Activated CD4-positive, alpha-beta T cell treated with anti-CD3 and anti-CD28 coated beads for 1 hour (primary cell): ENCODE results near the gene IGSF5.
"Not testable (repeated sequence)": the region's sequence is repeated elsewhere in the genome, so short reads cannot be mapped to it uniquely, and the experiment has no call there.

Experiments
- DNase-seq: peaks from one replicate; pipeline ENCODE4 v3.0.0-alpha.2; 2020

Gene IGSF5

DNA sequence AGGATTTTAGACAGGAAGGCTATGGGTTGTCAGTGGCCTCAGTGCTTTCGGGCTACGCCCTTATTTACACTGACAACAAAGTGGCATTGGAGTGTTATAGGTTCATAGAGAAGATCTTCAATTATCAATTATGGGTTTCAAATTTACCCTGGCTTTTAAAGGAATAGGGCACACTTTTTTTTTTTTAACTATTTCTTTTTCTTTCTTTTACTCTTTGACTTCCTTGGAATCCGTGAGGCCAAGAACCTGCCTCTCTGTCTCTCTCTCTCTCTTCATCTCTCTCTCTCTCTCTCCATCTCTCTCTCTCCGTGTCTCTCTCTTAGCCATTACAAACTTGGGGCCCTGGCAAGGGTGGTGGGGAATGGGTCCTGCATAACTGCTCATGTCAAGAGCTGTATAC, at the start of gene IGSF5:
IGSF5 (plus strand) TSS at position 301 of the 400 bp plus-strand sequence. CDS start 327 bp downstream, outside the sequence.
- DNase-seq, result not testable (repeated sequence)

DNA sequence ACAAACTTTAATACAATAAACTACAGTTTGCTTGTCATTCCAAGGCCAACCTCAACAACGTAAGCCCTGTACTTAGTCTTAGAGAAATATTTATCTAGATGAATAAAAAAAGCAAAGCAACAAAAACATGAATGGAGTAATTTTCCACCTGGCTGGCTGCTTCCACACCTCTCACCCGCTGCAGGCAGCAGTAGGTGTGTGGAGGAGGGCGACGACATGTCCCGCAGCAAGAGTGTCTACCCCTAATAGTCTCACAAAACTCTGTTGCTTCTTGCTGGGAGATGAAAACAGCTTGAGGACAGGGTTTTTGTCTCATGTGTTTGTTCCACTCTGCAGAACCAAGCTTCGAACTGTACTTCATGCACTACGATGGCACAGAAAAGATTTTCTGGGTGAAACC, 48.8 kb upstream of the IGSF5 start:
- DNase-seq, result no peak

DNA sequence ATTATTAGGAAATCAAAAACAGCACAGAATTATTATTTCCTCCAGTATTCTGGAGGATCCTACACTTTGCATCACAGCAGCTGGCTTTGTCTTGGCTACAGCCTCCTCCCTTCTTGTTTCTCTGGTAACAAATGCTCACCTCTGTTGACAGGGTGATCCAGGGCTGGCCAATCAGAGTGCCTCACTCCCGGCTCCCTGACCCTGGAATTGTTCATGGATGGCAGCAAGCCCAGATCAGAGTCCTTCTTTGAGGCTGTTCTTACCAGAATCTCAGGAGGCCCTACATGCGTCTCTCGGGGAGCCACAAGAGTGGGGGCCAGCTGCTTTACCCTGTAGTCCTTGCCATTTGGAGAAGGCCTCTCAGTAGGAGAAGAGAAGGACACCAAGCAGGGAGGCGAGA, 48.4 kb upstream of the IGSF5 start:
- no peak for DNase-seq

DNA sequence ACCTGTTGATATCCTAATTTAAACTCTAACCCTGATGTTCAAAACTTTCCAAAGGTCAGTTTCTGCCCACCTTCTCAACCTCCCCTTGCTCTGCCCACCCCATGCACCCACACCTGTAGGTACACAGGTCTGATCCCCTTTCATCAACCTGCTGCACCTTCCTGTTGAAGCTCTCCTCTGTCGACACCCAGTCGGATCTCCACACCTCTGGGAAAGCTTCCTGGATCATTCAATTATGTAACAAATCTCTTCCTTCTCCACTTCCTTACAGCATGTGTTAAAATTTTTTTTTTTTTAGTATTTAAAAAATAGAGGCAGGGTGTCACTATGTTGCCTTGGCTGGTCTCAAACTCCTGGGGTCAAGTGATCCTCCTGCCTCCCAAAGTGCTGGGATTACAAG, 44.7 kb upstream of the IGSF5 start:
- no peak for DNase-seq

DNA sequence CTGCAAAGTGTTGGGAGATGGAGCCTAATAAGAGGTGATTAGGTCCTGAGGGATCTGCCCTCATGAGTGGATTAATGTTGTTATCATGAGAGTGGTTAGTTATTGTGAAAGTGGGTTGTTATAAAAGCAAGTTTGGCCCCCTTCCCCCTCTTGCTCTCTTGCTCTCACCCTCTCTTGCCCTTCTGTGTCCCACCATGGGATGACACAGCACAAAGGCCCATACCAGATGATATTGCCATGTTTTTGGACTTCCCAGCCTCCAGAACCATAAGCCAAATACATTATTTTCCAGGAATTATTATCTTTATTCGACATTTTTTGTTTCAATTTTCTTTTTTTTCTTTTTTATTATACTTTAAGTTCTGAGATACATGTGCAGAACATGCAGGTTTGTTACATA, 41.4 kb upstream of the IGSF5 start:
- DNase-seq, result no peak

DNA sequence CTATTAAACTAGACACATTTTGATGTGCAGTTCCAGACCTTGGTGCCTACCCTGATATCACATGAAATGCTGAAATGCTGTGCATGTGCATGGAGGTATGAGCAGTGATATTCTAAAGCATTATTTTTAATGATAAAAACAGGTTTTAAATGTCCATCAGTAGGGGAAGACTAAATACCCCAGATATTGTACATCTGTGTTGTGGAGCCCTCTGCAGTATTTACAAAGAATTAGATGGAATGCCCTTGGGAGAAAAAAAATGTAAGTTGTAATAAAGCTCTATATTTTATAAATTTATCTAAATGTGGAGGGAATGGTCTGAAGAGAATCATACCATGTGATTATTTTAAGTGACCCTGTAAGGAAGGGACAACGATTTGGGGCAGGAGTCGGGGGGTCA, 39.1 kb upstream of the IGSF5 start:
- DNase-seq, result no peak

DNA sequence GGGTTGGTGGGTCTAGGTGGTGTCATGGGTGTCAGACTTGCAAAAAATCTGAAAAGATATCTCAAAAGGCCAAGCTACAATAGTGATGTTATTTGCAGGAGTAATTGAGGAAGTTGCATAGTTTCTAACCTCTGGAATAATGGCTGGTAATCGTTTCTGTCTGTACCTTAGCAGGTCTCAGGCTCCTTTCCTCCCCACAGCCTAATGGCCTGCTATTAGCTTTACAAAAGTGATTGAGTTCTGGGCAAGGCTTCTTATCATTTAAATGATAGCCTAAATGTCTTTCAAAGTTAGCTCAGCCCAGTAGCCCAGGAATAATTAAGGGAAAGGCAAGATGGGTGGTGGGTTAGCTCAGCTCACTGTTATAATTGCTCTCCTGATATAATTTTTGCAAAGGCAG, 37.7 kb upstream of the IGSF5 start:
- DNase-seq, result no peak

DNA sequence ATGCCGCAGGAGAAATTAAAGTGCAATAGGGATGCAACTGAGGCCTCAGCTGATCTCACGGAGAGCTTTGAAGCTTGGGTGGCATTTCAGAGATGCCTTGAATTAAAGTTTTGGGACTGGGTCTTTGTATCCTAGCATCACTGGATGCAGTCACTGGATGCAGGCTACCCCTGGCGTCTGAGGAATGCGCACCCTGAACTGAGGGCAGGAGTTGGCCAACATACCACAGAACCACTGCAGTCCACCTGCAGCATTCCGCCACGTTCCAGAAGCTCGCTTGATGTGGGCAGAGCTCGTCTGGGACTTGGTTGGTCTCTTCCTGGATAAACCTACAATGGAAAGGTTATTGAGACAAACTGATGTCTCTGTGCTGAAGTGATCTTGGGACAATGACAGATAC, 34.1 kb upstream of the IGSF5 start:
- DNase-seq, result no peak

DNA sequence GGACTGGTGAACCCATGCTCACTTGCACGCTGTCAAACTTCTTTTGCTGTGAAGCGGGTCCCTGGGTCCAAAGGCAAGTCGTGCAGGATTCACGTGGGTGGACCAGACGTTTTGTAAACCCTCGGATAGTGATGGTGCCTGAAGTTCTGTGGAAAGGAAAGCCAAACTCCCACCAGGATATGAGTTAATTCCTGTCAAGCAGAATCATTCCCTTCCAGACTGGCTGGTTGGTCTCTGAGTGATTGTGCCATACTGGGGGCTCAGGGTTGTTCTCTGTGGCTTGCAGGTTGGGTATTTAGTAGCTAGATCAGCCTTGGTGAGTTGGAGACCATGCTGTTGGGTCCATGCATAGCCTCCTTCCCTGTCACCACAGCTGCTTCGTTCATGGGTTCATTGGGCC, 32.7 kb upstream of the IGSF5 start:
- DNase-seq, result no peak

DNA sequence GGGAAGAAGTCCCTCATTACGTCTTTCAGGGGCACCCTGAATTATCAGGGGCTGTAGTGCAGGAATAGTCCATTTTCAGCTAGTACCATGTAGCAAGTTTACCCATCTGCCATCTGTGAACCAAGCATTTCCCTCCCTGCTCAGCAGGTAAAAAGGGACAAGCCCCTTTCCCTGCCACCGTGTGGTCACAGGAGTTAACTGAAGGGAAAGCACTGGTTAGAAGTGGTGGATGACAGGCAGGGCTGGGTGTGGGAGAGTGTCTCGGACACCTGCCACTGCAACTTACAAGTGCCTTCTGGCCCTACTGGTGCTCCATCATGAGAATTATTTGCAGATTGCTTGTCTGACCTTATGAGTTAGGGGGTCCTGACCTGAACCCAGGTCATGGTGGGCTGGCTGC, 32.0 kb upstream of the IGSF5 start:
- DNase-seq, result no peak

DNA sequence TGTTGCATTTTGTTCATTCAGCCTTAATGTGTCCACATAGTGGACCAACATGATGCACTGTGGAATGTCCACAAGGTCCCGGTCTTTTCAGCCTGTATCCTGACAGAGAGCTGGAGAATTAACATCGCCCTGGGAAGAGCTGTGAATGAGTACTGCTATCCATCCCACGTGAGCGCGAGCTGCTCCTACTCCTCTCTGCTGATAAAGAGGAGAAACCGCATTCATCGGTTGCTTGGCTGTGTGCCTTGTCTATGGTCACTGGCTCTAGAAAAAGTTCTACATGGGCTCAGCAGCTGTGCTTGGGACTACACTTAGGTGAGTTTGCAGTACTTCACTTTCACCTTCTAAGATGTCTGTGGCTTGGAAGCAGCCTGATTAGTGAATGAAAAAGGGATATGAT, 31.1 kb upstream of the IGSF5 start:
- no peak for DNase-seq

DNA sequence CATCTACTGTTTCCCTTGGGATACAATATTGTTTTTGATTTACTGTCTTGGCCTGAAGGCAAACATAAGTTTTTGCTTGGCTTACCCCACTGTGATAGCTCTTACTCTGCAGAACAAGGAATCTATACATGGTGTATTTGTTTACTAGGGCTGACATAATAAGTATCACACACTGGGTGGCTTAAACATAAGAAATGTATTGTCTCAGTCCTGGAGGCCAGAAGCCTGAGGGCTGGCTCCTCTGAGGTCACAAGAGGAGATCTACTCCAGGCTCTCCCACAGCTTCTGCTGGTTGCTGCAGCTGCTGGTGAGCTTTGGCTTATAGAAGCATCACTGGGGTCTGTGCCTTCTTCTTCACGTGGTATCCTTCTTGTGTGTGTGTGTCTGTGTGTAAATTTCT, 30.7 kb upstream of the IGSF5 start:
- no peak for DNase-seq

DNA sequence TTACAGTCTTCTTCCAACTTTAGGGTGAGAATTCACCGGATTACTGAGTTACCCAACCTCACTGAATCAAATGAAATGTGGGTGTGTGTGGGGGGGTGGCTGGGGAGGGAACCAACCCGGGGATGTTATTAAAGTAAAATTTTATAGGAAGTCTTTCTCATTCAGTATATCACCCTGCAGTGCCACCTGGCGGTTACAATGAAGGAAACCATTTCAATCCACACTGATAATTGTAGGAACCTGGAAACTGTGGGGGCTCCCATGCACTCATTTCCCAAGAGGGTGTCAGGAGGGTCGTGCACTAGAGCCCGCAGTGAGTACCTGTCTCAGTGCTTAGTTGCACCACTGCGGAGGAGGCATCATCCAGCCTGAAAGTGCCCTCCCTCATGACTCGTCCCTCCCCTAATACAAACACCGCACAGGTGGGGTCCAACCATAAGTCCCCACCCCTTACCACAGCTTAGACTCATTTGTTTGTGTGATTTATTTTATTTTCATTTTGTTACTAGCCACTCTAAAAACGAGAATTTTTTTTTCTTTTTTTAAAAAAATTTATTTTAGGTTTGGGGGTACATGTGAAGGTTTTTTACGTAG, 29.1 kb upstream of the IGSF5 start:
- DNase-seq, result no peak

DNA sequence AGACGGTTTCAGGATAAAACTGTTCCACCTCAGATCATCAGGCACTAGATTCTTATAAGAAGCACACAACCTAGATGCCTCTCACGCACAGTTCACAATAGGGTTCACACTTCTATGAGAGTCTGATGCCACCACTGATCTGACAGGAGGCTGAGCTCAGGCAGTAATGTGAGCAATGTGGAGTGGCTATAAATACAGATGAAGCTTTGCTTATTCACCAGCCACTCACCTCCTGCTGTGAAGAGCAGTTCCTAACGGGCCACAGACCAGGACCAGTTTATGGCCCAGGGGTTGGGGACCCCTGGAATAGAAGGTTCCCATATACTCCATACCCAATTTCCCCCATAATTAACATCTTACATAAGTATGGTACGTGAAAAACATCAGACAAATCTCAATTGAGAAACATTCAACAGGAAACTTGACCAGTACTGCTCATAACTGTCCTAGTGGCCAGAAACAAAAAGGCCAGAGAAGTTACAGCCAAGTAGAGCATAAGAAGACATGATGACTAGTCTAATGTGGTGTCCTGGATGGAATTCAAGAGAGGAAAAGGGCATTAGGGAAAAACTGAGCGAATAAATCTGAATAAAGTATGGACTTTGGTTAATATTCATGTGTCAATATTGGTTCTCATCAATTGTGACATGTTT, 24.7 kb upstream of the IGSF5 start:
- no peak for DNase-seq

DNA sequence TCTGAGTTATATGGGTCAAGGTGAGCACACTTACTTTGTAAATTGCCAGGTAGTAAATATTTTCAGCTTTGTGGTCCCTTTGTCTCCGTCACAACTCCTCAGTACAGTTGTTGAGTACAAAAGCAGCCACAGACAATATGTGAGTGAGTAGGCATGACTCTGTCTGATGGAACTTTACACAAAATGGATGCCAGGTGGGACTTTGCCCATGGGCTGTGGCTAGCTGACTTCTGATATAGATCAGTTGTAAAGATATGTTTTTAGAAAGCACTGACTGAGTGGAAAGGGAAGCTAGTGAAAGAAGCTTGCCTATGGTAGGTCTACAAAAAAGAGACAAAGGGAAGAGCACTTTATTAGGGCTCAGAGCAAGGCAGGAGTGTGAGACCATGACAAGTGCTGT, 23.1 kb upstream of the IGSF5 start:
- no peak for DNase-seq

DNA sequence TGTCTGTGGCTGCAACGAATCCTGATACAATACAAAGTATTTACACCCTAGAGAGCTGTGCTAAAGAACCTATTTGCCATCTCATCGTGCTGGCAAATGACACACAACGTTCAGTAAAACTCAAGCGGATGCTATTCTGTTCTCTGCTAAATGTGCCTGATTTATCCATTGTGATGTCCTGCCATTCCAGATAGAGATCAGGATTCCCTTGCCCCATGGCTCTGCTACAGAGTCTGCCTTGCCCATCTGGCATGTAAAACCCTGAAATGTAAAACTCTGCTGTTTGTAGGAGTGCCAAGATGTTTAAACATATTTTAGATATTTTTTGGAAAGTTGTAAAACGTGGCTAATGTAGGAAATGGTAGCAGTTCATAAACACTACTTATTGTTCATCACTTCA, 20.0 kb upstream of the IGSF5 start:
- DNase-seq, result no peak

DNA sequence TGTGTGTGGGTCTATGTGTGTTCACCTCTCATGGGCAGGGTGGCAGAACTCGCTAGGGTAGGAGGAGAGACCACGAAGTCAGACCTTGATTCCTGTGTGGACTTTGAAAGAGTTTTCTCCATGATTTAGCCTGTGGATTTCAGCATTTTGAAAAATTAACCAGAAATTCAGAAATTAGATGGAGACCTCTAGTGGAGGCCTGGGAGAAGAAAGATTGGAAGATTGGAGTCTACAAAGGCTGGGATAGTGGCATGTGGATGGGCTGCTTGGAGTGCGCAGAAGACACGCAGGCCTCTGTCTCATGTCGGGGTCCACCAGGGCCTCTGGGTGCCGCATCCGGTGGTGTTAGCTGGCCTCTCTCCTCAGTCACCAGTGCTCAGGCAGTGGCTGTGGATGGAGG, 18.9 kb upstream of the IGSF5 start:
- DNase-seq, result no peak

DNA sequence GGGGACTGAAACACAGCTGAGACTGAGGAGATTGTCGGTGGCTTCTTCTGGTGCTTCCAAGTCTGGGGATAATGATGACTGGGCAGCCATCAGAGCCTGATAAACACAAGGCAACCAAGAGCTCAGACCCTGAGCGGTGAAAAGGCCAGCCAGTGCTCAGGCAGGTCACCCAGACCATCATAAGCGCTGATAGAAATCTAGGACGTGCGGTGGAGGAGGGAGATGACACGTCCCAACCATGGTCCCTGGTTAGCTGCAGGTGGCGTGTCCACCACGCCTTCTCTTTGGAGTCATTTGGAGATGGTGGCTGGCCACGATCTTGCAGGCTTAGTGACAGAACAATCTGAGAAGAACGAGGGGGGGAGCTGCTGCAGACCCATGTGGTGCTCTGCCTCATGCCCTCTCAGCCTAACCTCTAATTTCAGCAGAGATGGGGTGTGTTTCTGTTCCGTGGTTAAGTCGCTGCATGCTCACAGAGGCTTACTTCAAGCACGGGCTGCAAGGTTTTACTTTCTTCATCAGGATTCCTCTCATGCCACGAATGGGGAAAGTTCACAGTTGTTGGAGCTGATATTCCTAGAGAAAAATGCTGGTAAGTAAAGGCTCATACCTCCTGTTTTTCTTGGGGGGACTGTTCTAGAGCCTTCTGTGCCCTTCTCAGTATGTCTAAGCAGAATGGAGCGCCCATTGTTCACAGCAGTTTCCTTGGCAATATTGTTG, 17.4 kb upstream of the IGSF5 start:
- no peak for DNase-seq

DNA sequence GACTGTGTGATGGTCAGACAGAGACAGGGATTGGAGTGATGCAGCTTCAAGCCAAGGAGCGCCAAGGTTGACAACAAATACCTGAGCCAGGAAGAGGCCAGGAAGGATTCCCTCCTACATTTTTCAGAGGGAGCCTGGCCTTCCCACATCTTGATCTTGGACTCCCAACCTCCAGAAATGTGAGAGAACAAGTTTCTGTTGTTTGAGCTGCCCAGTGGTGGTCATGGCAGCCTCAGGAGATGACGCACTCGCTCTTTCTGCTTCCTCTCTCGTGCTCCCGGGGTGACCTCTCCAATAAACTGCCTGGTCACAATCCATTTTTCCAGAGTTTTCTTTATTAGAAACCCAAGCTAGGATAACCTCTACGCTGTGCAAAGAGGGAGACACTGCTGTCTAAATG, 16.6 kb upstream of the IGSF5 start:
- no peak for DNase-seq

DNA sequence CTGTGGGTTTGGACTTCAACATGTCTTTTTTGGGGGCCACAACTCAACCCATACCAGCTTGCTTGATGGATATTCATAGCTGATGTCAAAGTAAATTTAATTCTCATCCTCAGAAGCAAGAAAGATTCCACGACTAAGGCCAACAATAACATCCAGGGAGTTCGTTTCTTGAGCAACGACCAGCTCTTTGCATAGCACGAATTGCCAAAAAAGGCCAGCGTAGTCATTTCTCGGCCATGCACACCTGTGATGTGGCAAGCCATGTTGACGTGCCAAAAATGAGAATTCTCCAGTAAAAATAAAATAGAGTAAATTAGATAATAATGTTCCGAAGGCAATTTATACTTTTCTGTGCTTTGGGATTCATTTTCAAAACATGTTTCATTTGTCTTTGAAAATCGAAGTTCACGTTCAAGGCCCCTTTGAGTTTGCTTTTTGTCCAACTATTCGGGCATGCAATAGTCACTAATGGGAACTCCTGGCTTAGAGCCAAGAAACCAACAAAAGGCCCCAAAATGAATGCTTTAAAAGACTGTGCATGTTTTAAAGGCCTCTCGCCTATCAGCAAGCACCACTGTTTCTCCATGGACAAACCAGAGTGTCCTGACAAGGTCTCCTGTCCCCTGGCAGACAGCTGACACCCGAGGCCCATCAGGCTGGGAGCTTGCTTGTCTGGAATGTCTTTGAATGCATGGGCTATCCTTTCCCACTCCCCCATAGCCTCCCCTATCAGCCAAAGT, 14.4 kb upstream of the IGSF5 start:
- no peak for DNase-seq

DNA sequence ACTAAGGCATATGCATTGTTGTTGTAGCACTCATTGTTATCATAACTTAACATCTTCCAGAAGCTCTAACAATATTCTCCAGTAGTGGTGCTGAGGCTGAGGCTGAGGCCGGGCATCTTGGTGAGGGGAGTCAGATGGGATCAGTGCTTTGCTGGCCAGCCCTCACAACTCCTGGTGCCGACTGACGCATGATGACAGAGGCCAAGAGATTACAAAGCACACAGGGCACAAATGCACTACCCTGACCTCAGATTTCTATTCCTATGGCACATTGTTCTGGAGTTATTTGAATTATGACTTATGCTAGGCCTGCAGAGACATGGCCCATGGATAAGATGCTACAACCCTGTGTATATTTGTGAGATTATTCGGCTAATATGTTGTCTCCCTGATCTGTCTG, 8.3 kb upstream of the IGSF5 start:
- DNase-seq, result no peak

DNA sequence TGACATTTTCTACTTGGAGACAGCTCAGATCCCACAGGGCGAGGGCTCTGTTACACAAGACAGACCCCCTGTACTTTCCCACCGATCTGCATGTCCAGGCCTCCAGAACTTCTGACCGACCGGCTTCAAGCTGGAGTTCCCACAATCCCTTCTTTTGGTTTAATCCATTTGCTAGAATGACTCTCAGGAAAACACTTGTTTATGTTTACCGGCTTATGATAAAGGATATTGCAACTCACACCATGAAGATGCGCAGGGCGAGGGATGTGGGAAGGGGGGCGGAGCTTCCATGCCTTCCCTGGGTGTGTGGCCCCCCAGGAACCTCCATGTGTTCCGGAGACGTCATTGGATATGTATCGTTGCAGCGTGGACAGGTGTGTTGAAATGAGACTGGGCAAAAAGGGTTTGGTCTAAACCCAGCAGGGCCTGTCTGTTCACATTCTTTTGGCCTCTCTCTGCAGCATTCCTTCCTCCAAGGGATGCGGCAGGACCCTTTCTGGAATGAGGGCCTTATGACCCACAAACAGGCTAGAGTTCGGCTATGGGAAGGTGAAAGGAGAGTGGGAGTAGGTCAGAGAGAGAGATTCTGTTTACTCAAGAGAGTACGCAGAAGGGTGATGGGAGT, 7.5 kb upstream of the IGSF5 start:
- DNase-seq, result no peak

DNA sequence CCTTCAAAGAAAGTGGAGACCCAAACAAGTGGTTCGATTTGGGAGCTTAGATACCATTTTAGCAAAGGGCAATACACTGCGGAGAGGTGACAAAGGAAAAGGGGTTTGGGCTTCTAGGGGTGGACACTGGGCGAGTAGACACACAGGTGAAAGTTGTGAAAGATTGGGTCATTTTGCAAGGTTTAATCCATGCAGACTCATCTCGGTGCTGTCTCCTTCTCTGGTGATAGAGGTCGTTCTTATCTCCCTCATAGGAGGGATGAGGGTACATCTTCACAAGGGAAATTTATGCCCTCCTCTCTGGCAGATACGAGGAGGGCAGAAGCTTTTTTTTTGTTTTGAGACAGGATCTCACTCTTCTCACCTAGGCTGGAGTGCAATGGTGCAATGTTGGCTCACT, 6.4 kb upstream of the IGSF5 start:
- DNase-seq, result no peak
